SHP77 treated with DMSO at 0.1 percent for 48 hours (cell line): Measurements from ENCODE around the gene RNASE1.

Experiments used
- DNase-seq: peaks from one replicate; lab custom pipeline; 2025; lab: John Stamatoyannopoulos, UW

The RNASE1 gene

GRCh38 chr14:20807304-20808161 is 4.9 kb upstream of the RNASE1 start:
- DNase-seq, result no peak

GRCh38 chr14:20805485-20805884 is 2.8 kb upstream of the RNASE1 start:
- no peak for DNase-seq

GRCh38 chr14:20803223-20803622 is 579 bp upstream of the RNASE1 start:
- no peak for DNase-seq

GRCh38 chr14:20801726-20802125 is 918 bp downstream of the RNASE1 start:
- no peak for DNase-seq

- no peak for DNase-seq
Measured at GRCh38 chr14:20799892-20800544, 2.6 kb downstream of the RNASE1 start.

GRCh38 chr14:20799456-20799891 is 3.2 kb downstream of the RNASE1 start:
- no peak for DNase-seq

- no peak for DNase-seq
Measured at GRCh38 chr14:20798932-20799331, 3.7 kb downstream of the RNASE1 start.

GRCh38 chr14:20798318-20798717 is 4.3 kb downstream of the RNASE1 start:
- DNase-seq, result no peak

GRCh38 chr14:20797164-20797563 is 5.5 kb downstream of the RNASE1 start:
- DNase-seq, result no peak

GRCh38 chr14:20794644-20795369 is 7.8 kb downstream of the RNASE1 start:
- no peak for DNase-seq

GRCh38 chr14:20792556-20792955 is 10.1 kb downstream of the RNASE1 start:
- DNase-seq, result no peak

GRCh38 chr14:20791597-20791996 is 11.0 kb downstream of the RNASE1 start:
- DNase-seq, result no peak

GRCh38 chr14:20791187-20791586 is 11.5 kb downstream of the RNASE1 start:
- no peak for DNase-seq

- no peak for DNase-seq
Measured at GRCh38 chr14:20790464-20791116, 12.1 kb downstream of the RNASE1 start.

- no peak for DNase-seq
Measured at GRCh38 chr14:20789230-20789813, 13.3 kb downstream of the RNASE1 start.

GRCh38 chr14:20787025-20787424 is 15.6 kb downstream of the RNASE1 start:
- DNase-seq, result no peak

- no peak for DNase-seq
Measured at GRCh38 chr14:20782280-20782890, 20.3 kb downstream of the RNASE1 start.

GRCh38 chr14:20781803-20782202 is 20.8 kb downstream of the RNASE1 start:
- no peak for DNase-seq

GRCh38 chr14:20775901-20776300 is 26.7 kb downstream of the RNASE1 start:
- no peak for DNase-seq

- no peak for DNase-seq
Measured at GRCh38 chr14:20775043-20775442, 27.6 kb downstream of the RNASE1 start.

GRCh38 chr14:20774258-20774824 is 28.3 kb downstream of the RNASE1 start:
- DNase-seq, result no peak
